ENCODE measurements around the gene ALPG. TPM values are rescaled to one million over a fixed set of nuclear protein-coding genes. Genes with fewer than 3 reads are reported as not detected.
"Not testable (repeated sequence)": the region's sequence is repeated elsewhere in the genome, so short reads cannot be mapped to it uniquely, and the experiment has no call there.

ALPG gene
- total and polyA plus RNA-seq, 4 donors: not detected

GRCh38 chr2:232446266-232446777 lies 39.7 kb downstream of the ALPG start:
- Histone ChIP-seq H3K9ac (ENCODE audit: low read depth in 1 of 2, low read length in 2 of 2) (peak overlapping the region in 1 of 2 donors; percentile 60), H3K4me1 (ENCODE audit: control insufficient read depth in 4 of 4, insufficient read depth in 4 of 4, low read length in 3 of 4) (peaks cover 8 to 28% (median 15%) of the 10 kb centered on the region in 4 donors), H3K27ac (ENCODE audit: low read depth in 1 of 2, low read length in 2 of 2) (peak overlapping the region; percentile 97)
- H3K4me3 ChIP-seq (ENCODE audit: low read depth in 1 of 3, low read length in 3 of 3); DNase-seq (ENCODE audit: low spot score); H3K9me3 ChIP-seq (ENCODE audit: control insufficient read depth in 4 of 4, low read length in 3 of 4); H3K36me3 ChIP-seq (ENCODE audit: control insufficient read depth in 4 of 4, insufficient read depth in 3 of 4, low read depth in 1 of 4, low read length in 3 of 4); H3K27me3 ChIP-seq (ENCODE audit: control insufficient read depth in 4 of 4, insufficient read depth in 4 of 4, low read length in 3 of 4): not testable (repeated sequence)
- 35% methylated on average over 7 of the region's 9 CpGs for WGBS
- peak in 1 of 2 donors; percentile 10 for TF ChIP-seq RAD21 (IDR thresholded peaks at IDR 0.05)

- no peak for TF ChIP-seq EGR1 (IDR thresholded peaks at IDR 0.05; ENCODE audit: low read depth in 2 of 2)
- no peak for TF ChIP-seq FOXA1 (IDR thresholded peaks at IDR 0.05)
- no peak for TF ChIP-seq HNF4A (conservative IDR thresholded peaks at IDR 0.05)
- TF ChIP-seq ATF3 (IDR thresholded peaks at IDR 0.05): no peak
- TF ChIP-seq CTCF (IDR thresholded peaks at IDR 0.05; ENCODE audit: low read depth, low read length, missing input control): no peak
- TF ChIP-seq RXRA (IDR thresholded peaks at IDR 0.05): no peak
- TF ChIP-seq REST (IDR thresholded peaks at IDR 0.05): no peak
- TF ChIP-seq RAD21 (IDR thresholded peaks at IDR 0.05): no peak
- TF ChIP-seq FOXA2 (IDR thresholded peaks at IDR 0.05): no peak
- TF ChIP-seq TAF1 (conservative IDR thresholded peaks at IDR 0.05): no peak
- H3K27me3 ChIP-seq (ENCODE audit: control insufficient read depth in 4 of 4, insufficient read depth in 4 of 4, low read length in 3 of 4): no peaks in the 10 kb centered on the region
- H3K9ac ChIP-seq (ENCODE audit: low read depth in 1 of 2, low read length in 2 of 2): peak overlapping the region; percentile 76 to 83
- H3K9me3 ChIP-seq (ENCODE audit: control insufficient read depth in 4 of 4, low read length in 3 of 4): no peaks in the 10 kb centered on the region
- WGBS: 84% methylated on average over 9 of the region's 9 CpGs
- no peak overlapping the region for H3K4me3 ChIP-seq (ENCODE audit: low read depth in 1 of 3, low read length in 3 of 3)
- no peak for DNase-seq (ENCODE audit: low spot score)
- H3K27ac ChIP-seq (ENCODE audit: low read depth in 1 of 2, low read length in 2 of 2): peak overlapping the region; percentile 97
- no peaks in the 10 kb centered on the region for H3K36me3 ChIP-seq (ENCODE audit: control insufficient read depth in 4 of 4, insufficient read depth in 3 of 4, low read depth in 1 of 4, low read length in 3 of 4)
- peaks cover 8 to 28% (median 15%) of the 10 kb centered on the region in 4 donors for H3K4me1 ChIP-seq (ENCODE audit: control insufficient read depth in 4 of 4, insufficient read depth in 4 of 4, low read length in 3 of 4)
Observed at GRCh38 chr2:232447091-232447620, 40.5 kb downstream of the ALPG start.

- 34% methylated on average over 18 of the region's 18 CpGs for WGBS
- H3K36me3 ChIP-seq (ENCODE audit: control insufficient read depth in 4 of 4, insufficient read depth in 3 of 4, low read depth in 1 of 4, low read length in 3 of 4): no peaks in the 10 kb centered on the region
- DNase-seq (ENCODE audit: low spot score): no peak
- H3K9me3 ChIP-seq (ENCODE audit: control insufficient read depth in 4 of 4, low read length in 3 of 4): no peaks in the 10 kb centered on the region
- peak overlapping the region; percentile 97 for H3K27ac ChIP-seq (ENCODE audit: low read depth in 1 of 2, low read length in 2 of 2)
- no peaks in the 10 kb centered on the region for H3K27me3 ChIP-seq (ENCODE audit: control insufficient read depth in 4 of 4, insufficient read depth in 4 of 4, low read length in 3 of 4)
- peak overlapping the region; percentile 76 to 83 for H3K9ac ChIP-seq (ENCODE audit: low read depth in 1 of 2, low read length in 2 of 2)
- H3K4me1 ChIP-seq (ENCODE audit: control insufficient read depth in 4 of 4, insufficient read depth in 4 of 4, low read length in 3 of 4): peaks cover 8 to 28% (median 15%) of the 10 kb centered on the region in 4 donors
- H3K4me3 ChIP-seq (ENCODE audit: low read depth in 1 of 3, low read length in 3 of 3): no peak overlapping the region
- TF ChIP-seq REST (IDR thresholded peaks at IDR 0.05) (peak; percentile 93), RAD21 (IDR thresholded peaks at IDR 0.05) (no peak), GABPA (IDR thresholded peaks at IDR 0.05 in 1 of 2, conservative IDR thresholded peaks at IDR 0.05 in 1 of 2) (peak in 1 of 2 donors; percentile 45), EGR1 (IDR thresholded peaks at IDR 0.05; ENCODE audit: low read depth in 2 of 2) (peak in 1 of 2 donors; percentile 66), TAF1 (conservative IDR thresholded peaks at IDR 0.05) (peak; percentile 81), YY1 (IDR thresholded peaks at IDR 0.05) (peak; percentile 96), RXRA (IDR thresholded peaks at IDR 0.05) (peak; percentile 44 to 79), MAX (IDR thresholded peaks at IDR 0.05) (no peak)
Observed at GRCh38 chr2:232447638-232448303, 41.1 kb downstream of the ALPG start.

Data from liver (tissue), 9 donors.